H1 (cell line): ENCODE measurements around the gene FRS2. TPM values are rescaled to one million over a fixed set of nuclear protein-coding genes. Genes with fewer than 3 reads are reported as not detected.

Source experiments
- CTCF ChIA-PET: fragments of 300-600 bp; sonication (Branson Sonifier 250); formaldehyde crosslinking; loops from one replicate; lab custom pipeline; 2021; ENCODE audit not compliant: partially characterized antibody; lab: Charles Lee
- POLR2A ChIA-PET: fragments of 300-600 bp; sonication (Branson Sonifier 250); formaldehyde crosslinking; loops from one replicate; lab custom pipeline; 2021; ENCODE audit warnings: inconsistent platforms; ENCODE audit not compliant: partially characterized antibody; lab: Charles Lee
- DNase-seq, 2 experiments: peaks; one replicate each; pipeline versions ENCODE4 v3.0.0 to v3.0.0-alpha.2; 2010 to 2022; ENCODE audit warnings: low spot score in 2 of 2, low read depth in 1 of 2, mixed read lengths in 1 of 2
- FAIRE-seq: peaks from 2 replicates; lab custom pipeline; 2011; peaks lifted over from hg19 to GRCh38; lab: Jason Lieb, UNC
- H2AFZ ChIP-seq: 2 replicates; pipeline ENCODE4 v1.8.1; 2012; ENCODE audit warnings: low read length, inconsistent platforms
- H2AK5ac ChIP-seq: 2 replicates; pipeline ENCODE4 v1.6.1; 2013; ENCODE audit warnings: low read depth, low read length
- H2BK120ac ChIP-seq: replicated peaks from 2 replicates; pipeline ENCODE3; 2013; ENCODE audit warnings: low read depth, low read length, inconsistent platforms
- H2BK12ac ChIP-seq: 2 replicates; pipeline ENCODE4 v1.6.1; 2013; ENCODE audit warnings: low read depth, low read length
- H2BK15ac ChIP-seq: 2 replicates; pipeline ENCODE4 v1.6.1; 2013; ENCODE audit warnings: low read length
- H2BK20ac ChIP-seq: 2 replicates; pipeline ENCODE4 v1.6.1; 2013; ENCODE audit warnings: low read length
- H2BK5ac ChIP-seq: 2 replicates; pipeline ENCODE4 v1.6.1; 2013; ENCODE audit warnings: low read depth, low read length
- H3K14ac ChIP-seq: 2 replicates; pipeline ENCODE4 v1.6.1; 2013; ENCODE audit warnings: inconsistent platforms; ENCODE audit not compliant: insufficient read length
- H3K18ac ChIP-seq: 2 replicates; pipeline ENCODE4 v1.6.1; 2013; ENCODE audit warnings: low read length; ENCODE audit errors: extremely low read depth
- H3K23ac ChIP-seq: 2 replicates; pipeline ENCODE4 v1.6.1; 2013; ENCODE audit warnings: inconsistent platforms; ENCODE audit not compliant: insufficient read length
- H3K23me2 ChIP-seq: 2 replicates; pipeline ENCODE4 v1.6.1; 2013; ENCODE audit warnings: low read depth, low read length
- H3K27ac ChIP-seq: 2 replicates; pipeline ENCODE4 v1.6.1; 2011; ENCODE audit warnings: low read depth, low read length, inconsistent platforms
- H3K27me3 ChIP-seq, 4 experiments: replicated peaks in 1 of 4; 1 replicate in 1 of 4; 2 replicates in 3 of 4; pipeline versions ENCODE4 v1.6.1 to v1.8.1; 2011 to 2013; ENCODE audit warnings: low read length in 3 of 4, mild to moderate bottlenecking in 3 of 4, inconsistent platforms in 2 of 4, mixed read lengths in 2 of 4, moderate library complexity in 1 of 4; ENCODE audit not compliant: control insufficient read depth in 3 of 4, insufficient read depth in 3 of 4; ENCODE audit errors: extremely low read depth in 1 of 4
- H3K36me3 ChIP-seq, 4 experiments: 2 replicates each; pipeline versions ENCODE4 v1.6.1 to v1.8.1; 2011 to 2013; ENCODE audit warnings: mild to moderate bottlenecking in 4 of 4, low read length in 3 of 4, moderate library complexity in 2 of 4, control low read depth in 1 of 4, inconsistent platforms in 1 of 4; ENCODE audit not compliant: insufficient read depth in 4 of 4, control insufficient read depth in 2 of 4
- H3K4ac ChIP-seq: replicated peaks from 2 replicates; pipeline ENCODE3; 2013; ENCODE audit warnings: low read length, low read depth, mixed read lengths, inconsistent platforms; ENCODE audit not compliant: insufficient read length
- H3K4me1 ChIP-seq, 4 experiments: replicated peaks in 1 of 4; 1 replicate in 1 of 4; 2 replicates in 3 of 4; pipeline versions ENCODE4 v1.6.1 to v1.8.1; 2011 to 2013; ENCODE audit warnings: low read length in 3 of 4, inconsistent platforms in 2 of 4, mixed read lengths in 1 of 4; ENCODE audit not compliant: insufficient read depth in 4 of 4, control insufficient read depth in 3 of 4
- H3K4me2 ChIP-seq, 2 experiments: 2 replicates each; pipeline versions ENCODE4 v1.6.1 to v1.8.1; 2011 to 2013; ENCODE audit warnings: low read depth in 2 of 2, low read length in 2 of 2, control low read depth in 1 of 2, inconsistent platforms in 1 of 2, mild to moderate bottlenecking in 1 of 2; ENCODE audit not compliant: insufficient read depth in 1 of 2
- H3K4me3 ChIP-seq, 4 experiments: fragments of 200-600, 300-600 bp in 1 of 4; sonication (generic), shearing (Covaris generic), sonication (Bioruptor Twin) in 1 of 4; 2 replicates each; pipeline versions ENCODE4 v1.5.1 to v1.8.1; 2011 to 2016; ENCODE audit warnings: low read length in 4 of 4, low read depth in 3 of 4, control low read depth in 2 of 4, inconsistent platforms in 2 of 4, mild to moderate bottlenecking in 2 of 4, mixed read lengths in 1 of 4, moderate library complexity in 1 of 4; ENCODE audit not compliant: insufficient read depth in 2 of 4; ENCODE audit errors: extremely low read depth in 1 of 4
- H3K56ac ChIP-seq: replicated peaks from 2 replicates; pipeline ENCODE3; 2013; ENCODE audit warnings: low read depth, mild to moderate bottlenecking, mixed read lengths, low read length, inconsistent platforms; ENCODE audit not compliant: insufficient read length
- H3K79me1 ChIP-seq: 2 replicates; pipeline ENCODE4 v1.6.1; 2013; ENCODE audit warnings: low read depth, low read length, control low read depth
- H3K79me2 ChIP-seq, 2 experiments: 2 replicates each; pipeline versions ENCODE4 v1.6.1 to v1.8.1; 2012 to 2013; ENCODE audit warnings: low read length in 2 of 2, mild to moderate bottlenecking in 2 of 2, inconsistent platforms in 1 of 2; ENCODE audit not compliant: insufficient read depth in 2 of 2, control insufficient read depth in 1 of 2
- H3K9ac ChIP-seq, 4 experiments: replicated peaks in 1 of 4; 1 replicate in 1 of 4; 2 replicates in 3 of 4; pipeline versions ENCODE4 v1.6.1 to v1.8.1; 2011 to 2013; ENCODE audit warnings: low read depth in 3 of 4, low read length in 3 of 4, control low read depth in 2 of 4, mild to moderate bottlenecking in 2 of 4, moderate library complexity in 2 of 4, inconsistent platforms in 1 of 4; ENCODE audit errors: extremely low read depth in 1 of 4
- H3K9me3 ChIP-seq, 2 experiments: 2 replicates each; pipeline versions ENCODE4 v1.6.1 to v1.8.1; 2012 to 2013; ENCODE audit warnings: mild to moderate bottlenecking in 2 of 2, moderate library complexity in 2 of 2, control low read depth in 1 of 2, inconsistent platforms in 1 of 2, low read depth in 1 of 2, low read length in 1 of 2, mixed read lengths in 1 of 2; ENCODE audit not compliant: insufficient read depth in 2 of 2
- H4K20me1 ChIP-seq, 2 experiments: replicated peaks in 1 of 2; 2 replicates each; pipeline versions ENCODE3 to v1.8.1; 2011 to 2013; ENCODE audit warnings: inconsistent platforms in 2 of 2, low read length in 2 of 2, mild to moderate bottlenecking in 1 of 2; ENCODE audit not compliant: insufficient read depth in 2 of 2, control insufficient read depth in 1 of 2
- H4K5ac ChIP-seq: 2 replicates; pipeline ENCODE4 v1.6.1; 2013; ENCODE audit warnings: low read length, low read depth, mixed read lengths, inconsistent platforms; ENCODE audit not compliant: insufficient read length
- H4K8ac ChIP-seq: 2 replicates; pipeline ENCODE4 v1.8.0; 2013; ENCODE audit warnings: mild to moderate bottlenecking, moderate library complexity, low read length, inconsistent platforms; ENCODE audit not compliant: insufficient read depth; ENCODE audit errors: extremely low read depth
- H4K91ac ChIP-seq: replicated peaks from 2 replicates; pipeline ENCODE3; 2013; ENCODE audit warnings: low read length, mixed read lengths, inconsistent platforms; ENCODE audit not compliant: insufficient read length
- SIRT6 ChIP-seq: IDR thresholded peaks from one replicate; pipeline ENCODE4 v1.7.1; 2012; ENCODE audit warnings: low read length, inconsistent platforms
- WGBS, 2 experiments: shearing (Covaris generic) in 1 of 2; methylation state at CpG; one replicate each; pipeline versions ENCODE4 v1.1.6 to v1.1.7; 2013 to 2015; ENCODE audit warnings: low lambda C conversion rate in 2 of 2, mixed read lengths in 2 of 2, inconsistent platforms in 1 of 2, low coverage in 1 of 2, missing lambda C conversion rate in 1 of 2; ENCODE audit not compliant: insufficient replicate concordance in 2 of 2, insufficient coverage in 1 of 2, insufficient read length in 1 of 2; ENCODE audit errors: extremely low coverage in 1 of 2, missing lambda C conversion rate in 1 of 2; 5-methylcytosine and 5-hydroxymethylcytosine counted together
- polyA plus RNA-seq, 7 experiments: library from polyadenylated mRNA; depleted of rRNA in 3 of 7; stranded (reverse) in 5 of 7; unstranded in 2 of 7; fragments of >200 nt in 5 of 7; fragments of 200-250 nt in 2 of 7; gene quantifications; 1 replicate in 5 of 7; 2 replicates in 1 of 7; 4 replicates in 1 of 7; pipeline versions ENCODE4 v1.2.1 to v1.2.3, GENCODE V29; 2011 to 2013; ENCODE audit warnings: missing spikeins in 2 of 7, mixed read lengths in 2 of 7
- total RNA-seq: library from RNA; stranded (reverse); fragmentation: NEBNext Ultra II Directional; extraction: Animal tissue kit (Norgen Biotek cat#: 25700); gene quantifications from 2 replicates; pipeline ENCODE4 v1.2.1, GENCODE V29; 2021

The FRS2 gene
- total and polyA plus RNA-seq, 2 of the 8 experiments (the other 6 are each of a cell fraction or from before 2014, with no cell fraction given): 10.3 to 35.8 TPM

GRCh38 chr12:69467366-69467765 lies 2.8 kb upstream of the FRS2 start:
- Histone ChIP-seq H3K79me2 (peaks cover 10 to 18% of the 10 kb centered on the region in 2 experiments), H2AK5ac (no peak overlapping the region), H3K23ac (no peak overlapping the region), H2BK12ac (no peak overlapping the region), H2AFZ (no peak overlapping the region), H2BK20ac (no peak overlapping the region), H3K9me3 (no peaks in the 10 kb centered on the region), H3K4me1 (peaks cover 7 to 14% (median 7%) of the 10 kb centered on the region in 4 experiments; a peak in 6 of 7 replicates), H3K36me3 (no peaks in the 10 kb centered on the region), H3K27me3 (no peaks in the 10 kb centered on the region), H3K23me2 (no peaks in the 10 kb centered on the region), H3K79me1 (no peaks in the 10 kb centered on the region), H3K18ac (no peak overlapping the region; the same call in 1 of the 2 replicates), H4K5ac (peak overlapping the region; percentile 3), H3K14ac (no peak overlapping the region), H3K27ac (no peak overlapping the region), H2BK5ac (no peak overlapping the region), H4K91ac (no peak overlapping the region), H3K4me2 (peak overlapping the region in 1 of 2 experiments; percentile 24; a peak in 2 of 4 replicates), H3K56ac (no peak overlapping the region), H3K9ac (no peak overlapping the region), H3K4me3 (no peak overlapping the region; a peak in 2 of 8 replicates), H2BK120ac (no peak overlapping the region), H4K20me1 (no peaks in the 10 kb centered on the region), H2BK15ac (no peak overlapping the region), H3K4ac (no peak overlapping the region), H4K8ac (no peak overlapping the region)
- FAIRE-seq: no peak
- ChIA-PET CTCF (interaction anchor here (0.8 to 1.5 kb wide), 3 partner anchors 8 to 54 kb away, joined by 3 to 5 read pairs (median 4); no protein-coding TSS in a partner anchor), POLR2A (no interaction called here)
- 82% methylated on average over 4 of the region's 4 CpGs; no CpG with 5 or more reads in 1 of the 2 experiments for WGBS, 2 experiments
- no peak for DNase-seq
- no peak for TF ChIP-seq SIRT6
